H7 (cell line): Measurements from ENCODE around the gene DOK7. TPM values are rescaled to one million over a fixed set of nuclear protein-coding genes. Genes with fewer than 3 reads are reported as not detected.

Experiments
- DNase-seq: peaks from one replicate; pipeline ENCODE4 v3.0.0; 2012
- H3K27me3 ChIP-seq: 2 replicates; pipeline ENCODE4 v1.6.0; 2011; ENCODE audit warnings: mild to moderate bottlenecking, low read length; ENCODE audit not compliant: control insufficient read depth, insufficient read depth
- H3K36me3 ChIP-seq: replicated peaks from 2 replicates; pipeline ENCODE4 v1.5.1; 2011; ENCODE audit warnings: low read length; ENCODE audit not compliant: control insufficient read depth, insufficient read depth
- H3K4me3 ChIP-seq: 2 replicates; pipeline ENCODE4 v1.5.1; 2011; ENCODE audit warnings: low read depth, mild to moderate bottlenecking, control low read depth, low read length, moderate library complexity; ENCODE audit not compliant: insufficient read depth
- total RNA-seq: library from RNA; depleted of rRNA; stranded (reverse); fragments of >200 nt; shearing (Covaris generic); gene quantifications from 2 replicates; pipeline ENCODE4 v1.2.3, GENCODE V29; 2014

The DOK7 gene
- total RNA-seq, 1 experiment from 2014 or later = 0.73 TPM

GRCh38 chr4:3486541-3487540, 23.7 kb downstream of the DOK7 start:
- Histone ChIP-seq H3K4me3 (no peak overlapping the region), H3K27me3 (peaks cover 23% of the 10 kb centered on the region), H3K36me3 (no peaks in the 10 kb centered on the region)
- peak; percentile 89 for DNase-seq

GRCh38 chr4:3487861-3488260, 24.8 kb downstream of the DOK7 start:
- H3K27me3 ChIP-seq = peaks cover 29% of the 10 kb centered on the region
- H3K36me3 ChIP-seq = no peaks in the 10 kb centered on the region
- no peak overlapping the region for H3K4me3 ChIP-seq
- no peak for DNase-seq

- peaks cover 32% of the 10 kb centered on the region for H3K27me3 ChIP-seq
- no peak overlapping the region for H3K4me3 ChIP-seq
- DNase-seq = no peak
- no peaks in the 10 kb centered on the region for H3K36me3 ChIP-seq
Observed at GRCh38 chr4:3488820-3489219, 25.7 kb downstream of the DOK7 start.

GRCh38 chr4:3489451-3489962, 26.4 kb downstream of the DOK7 start:
- DNase-seq = peak; percentile 86
- H3K36me3 ChIP-seq = no peaks in the 10 kb centered on the region
- peaks cover 35% of the 10 kb centered on the region for H3K27me3 ChIP-seq
- no peak overlapping the region for H3K4me3 ChIP-seq

GRCh38 chr4:3491681-3492405, 28.7 kb downstream of the DOK7 start:
- no peak for DNase-seq
- Histone ChIP-seq H3K27me3 (peaks cover 42% of the 10 kb centered on the region), H3K36me3 (no peaks in the 10 kb centered on the region), H3K4me3 (no peak overlapping the region)

GRCh38 chr4:3492741-3493719, 29.9 kb downstream of the DOK7 start:
- no peak for DNase-seq
- peaks cover 39% of the 10 kb centered on the region for H3K27me3 ChIP-seq

GRCh38 chr4:3493720-3494461, 30.8 kb downstream of the DOK7 start:
- Histone ChIP-seq H3K27me3 (peaks cover 35% of the 10 kb centered on the region), H3K4me3 (no peak overlapping the region), H3K36me3 (no peaks in the 10 kb centered on the region)
- no peak for DNase-seq

More at GRCh38 chr4:3492741-3493719, 29.9 kb downstream of the DOK7 start:
- Histone ChIP-seq H3K36me3 (no peaks in the 10 kb centered on the region), H3K4me3 (no peak overlapping the region)

- peak; percentile 80 for DNase-seq
- Histone ChIP-seq H3K36me3 (no peaks in the 10 kb centered on the region), H3K4me3 (no peak overlapping the region), H3K27me3 (peaks cover 33% of the 10 kb centered on the region)
Observed at GRCh38 chr4:3494462-3494871, 31.4 kb downstream of the DOK7 start.

- no peak for DNase-seq
- Histone ChIP-seq H3K27me3 (peaks cover 31% of the 10 kb centered on the region), H3K36me3 (no peaks in the 10 kb centered on the region), H3K4me3 (no peak overlapping the region)
Observed at GRCh38 chr4:3495204-3495975, 32.3 kb downstream of the DOK7 start.

- DNase-seq = no peak
Observed at GRCh38 chr4:3496021-3496420, 32.9 kb downstream of the DOK7 start.

GRCh38 chr4:3497095-3497494, 34.0 kb downstream of the DOK7 start:
- DNase-seq = no peak
- peaks cover 20% of the 10 kb centered on the region for H3K27me3 ChIP-seq

More at GRCh38 chr4:3496021-3496420, 32.9 kb downstream of the DOK7 start:
- Histone ChIP-seq H3K4me3 (no peak overlapping the region), H3K27me3 (peaks cover 30% of the 10 kb centered on the region), H3K36me3 (no peaks in the 10 kb centered on the region)

GRCh38 chr4:3497523-3498389, 34.6 kb downstream of the DOK7 start:
- H3K27me3 ChIP-seq = peaks cover 14% of the 10 kb centered on the region
- peaks cover 1% of the 10 kb centered on the region; the same call in 1 of the 2 replicates for H3K36me3 ChIP-seq
- peak; percentile 83 for DNase-seq
- H3K4me3 ChIP-seq = no peak overlapping the region

More at GRCh38 chr4:3497095-3497494, 34.0 kb downstream of the DOK7 start:
- Histone ChIP-seq H3K36me3 (no peaks in the 10 kb centered on the region), H3K4me3 (no peak overlapping the region)
